MM.1S (cell line): ENCODE measurements around the gene NSUN7.

Experiments
- DNase-seq: peaks from one replicate; pipeline ENCODE4 v3.0.0-alpha.2; 2015
- H2AFZ ChIP-seq: fragments of 300-600 bp; sonication (generic); 2 replicates; pipeline ENCODE4 v1.6.0; 2016; ENCODE audit warnings: antibody characterized with exemption, low read length
- H3F3A ChIP-seq: fragments of 300-600 bp; sonication (generic); 2 replicates; pipeline ENCODE4 v1.6.1; 2016; ENCODE audit warnings: mild to moderate bottlenecking, antibody characterized with exemption, low read length, moderate library complexity, mixed read lengths; ENCODE audit not compliant: insufficient read depth
- H3K27ac ChIP-seq: fragments of 300-600 bp; sonication (generic); 2 replicates; pipeline ENCODE4 v1.5.1; 2016; ENCODE audit warnings: mild to moderate bottlenecking, low read length
- H3K27me3 ChIP-seq: fragments of 300-600 bp; sonication (generic); replicated peaks from 2 replicates; pipeline ENCODE4 v1.6.0; 2016; ENCODE audit warnings: low read length; ENCODE audit not compliant: insufficient read depth
- H3K36me3 ChIP-seq: fragments of 300-600 bp; sonication (generic); replicated peaks from 2 replicates; pipeline ENCODE4 v1.6.1; 2016; ENCODE audit warnings: mild to moderate bottlenecking, low read length, mixed read lengths; ENCODE audit not compliant: insufficient read depth
- H3K4me1 ChIP-seq: fragments of 300-600 bp; sonication (generic); 2 replicates; pipeline ENCODE4 v1.6.1; 2016; ENCODE audit warnings: low read length, mixed read lengths
- H3K4me2 ChIP-seq: fragments of 300-600 bp; sonication (generic); 2 replicates; pipeline ENCODE4 v1.6.0; 2016; ENCODE audit warnings: low read depth, low read length
- H3K4me3 ChIP-seq: fragments of 300-600 bp; sonication (generic); 2 replicates; pipeline ENCODE4 v1.5.1; 2016; ENCODE audit warnings: low read length, mixed read lengths
- H3K79me2 ChIP-seq: fragments of 300-600 bp; sonication (generic); 2 replicates; pipeline ENCODE4 v1.6.1; 2016; ENCODE audit warnings: mixed run types, low read length, mixed read lengths
- H3K9ac ChIP-seq: fragments of 300-600 bp; sonication (generic); 2 replicates; pipeline ENCODE4 v1.6.1; 2016; ENCODE audit warnings: low read length, mixed read lengths
- H3K9me2 ChIP-seq: fragments of 300-600 bp; sonication (generic); replicated peaks from 2 replicates; pipeline ENCODE4 v1.6.1; 2016; ENCODE audit warnings: mild to moderate bottlenecking, low read length, mixed read lengths; ENCODE audit not compliant: insufficient read depth
- H3K9me3 ChIP-seq: fragments of 300-600 bp; sonication (generic); replicated peaks from 2 replicates; pipeline ENCODE4 v1.6.1; 2016; ENCODE audit warnings: mild to moderate bottlenecking, low read length, mixed read lengths; ENCODE audit not compliant: insufficient read depth
- H4K20me1 ChIP-seq: fragments of 300-600 bp; sonication (generic); 2 replicates; pipeline ENCODE4 v1.6.1; 2016; ENCODE audit warnings: mild to moderate bottlenecking, low read length, moderate library complexity, mixed read lengths; ENCODE audit not compliant: insufficient read depth
- CTCF ChIP-seq: fragments of 300-600 bp; sonication (generic); IDR thresholded peaks from 2 replicates; pipeline ENCODE4 v1.5.1; 2016; ENCODE audit warnings: antibody characterized with exemption, low read length, mixed read lengths
- EZH2 ChIP-seq: fragments of 300-600 bp; sonication (generic); optimal IDR thresholded peaks from 2 replicates; pipeline ENCODE3; 2017; ENCODE audit warnings: low read depth, mild to moderate bottlenecking, antibody characterized with exemption, low read length, mixed read lengths
- EZH2phosphoT487 ChIP-seq: fragments of 300-600 bp; sonication (generic); IDR thresholded peaks from 2 replicates; pipeline ENCODE4 v1.6.1; 2018; ENCODE audit warnings: antibody characterized with exemption, low read length

The NSUN7 gene

GRCh38 chr4:40785727-40786126 is 36.0 kb downstream of the NSUN7 start:
- no peaks in the 10 kb centered on the region for H3K9me2 ChIP-seq
- no peak overlapping the region for H3K27ac ChIP-seq
- no peak for TF ChIP-seq CTCF
- no peak for TF ChIP-seq EZH2phosphoT487
- TF ChIP-seq EZH2, result no peak
- no peak overlapping the region for H3K9ac ChIP-seq
- no peak overlapping the region for H2AFZ ChIP-seq
- H3K79me2 ChIP-seq, result no peaks in the 10 kb centered on the region
- H3K9me3 ChIP-seq, result no peaks in the 10 kb centered on the region
- no peak overlapping the region for H3K4me3 ChIP-seq
- H3K27me3 ChIP-seq, result no peaks in the 10 kb centered on the region
- H3K4me2 ChIP-seq, result no peak overlapping the region
- no peaks in the 10 kb centered on the region for H3K4me1 ChIP-seq
- no peak for DNase-seq
- no peaks in the 10 kb centered on the region for H3K36me3 ChIP-seq
- no peaks in the 10 kb centered on the region for H4K20me1 ChIP-seq
- no peaks in the 10 kb centered on the region for H3F3A ChIP-seq

- no peak overlapping the region for H3K9ac ChIP-seq
- H3K79me2 ChIP-seq, result no peaks in the 10 kb centered on the region
Measured at GRCh38 chr4:40788331-40788730, 38.6 kb downstream of the NSUN7 start.

GRCh38 chr4:40789031-40789430 is 39.3 kb downstream of the NSUN7 start:
- no peaks in the 10 kb centered on the region for H3F3A ChIP-seq
- no peaks in the 10 kb centered on the region for H3K9me3 ChIP-seq
- no peaks in the 10 kb centered on the region for H3K27me3 ChIP-seq
- no peaks in the 10 kb centered on the region for H4K20me1 ChIP-seq
- no peaks in the 10 kb centered on the region for H3K36me3 ChIP-seq
- TF ChIP-seq CTCF, result no peak
- TF ChIP-seq EZH2, result no peak
- TF ChIP-seq EZH2phosphoT487, result no peak
- no peaks in the 10 kb centered on the region for H3K4me1 ChIP-seq
- H3K27ac ChIP-seq, result no peak overlapping the region
- H2AFZ ChIP-seq, result no peak overlapping the region
- H3K4me3 ChIP-seq, result no peak overlapping the region
- no peaks in the 10 kb centered on the region for H3K79me2 ChIP-seq
- no peak overlapping the region for H3K9ac ChIP-seq
- H3K4me2 ChIP-seq, result no peak overlapping the region
- DNase-seq, result no peak
- no peaks in the 10 kb centered on the region for H3K9me2 ChIP-seq

More at GRCh38 chr4:40788331-40788730, 38.6 kb downstream of the NSUN7 start:
- H3K4me1 ChIP-seq, result no peaks in the 10 kb centered on the region
- TF ChIP-seq EZH2phosphoT487 (no peak), EZH2 (no peak), CTCF (no peak)
- no peaks in the 10 kb centered on the region for H3K27me3 ChIP-seq
- H3K4me3 ChIP-seq, result no peak overlapping the region
- no peak for DNase-seq
- H3K9me3 ChIP-seq, result no peaks in the 10 kb centered on the region
- no peak overlapping the region for H3K27ac ChIP-seq
- no peaks in the 10 kb centered on the region for H3K36me3 ChIP-seq
- no peaks in the 10 kb centered on the region for H4K20me1 ChIP-seq
- no peaks in the 10 kb centered on the region for H3F3A ChIP-seq
- no peaks in the 10 kb centered on the region for H3K9me2 ChIP-seq
- H2AFZ ChIP-seq, result no peak overlapping the region
- H3K4me2 ChIP-seq, result no peak overlapping the region
